Measurements from ENCODE around the gene HDAC9.

GRCh38 chr7:18574235-18574540, 78.6 kb downstream of the HDAC9 start:
- TF ChIP-seq, protein P1, sequence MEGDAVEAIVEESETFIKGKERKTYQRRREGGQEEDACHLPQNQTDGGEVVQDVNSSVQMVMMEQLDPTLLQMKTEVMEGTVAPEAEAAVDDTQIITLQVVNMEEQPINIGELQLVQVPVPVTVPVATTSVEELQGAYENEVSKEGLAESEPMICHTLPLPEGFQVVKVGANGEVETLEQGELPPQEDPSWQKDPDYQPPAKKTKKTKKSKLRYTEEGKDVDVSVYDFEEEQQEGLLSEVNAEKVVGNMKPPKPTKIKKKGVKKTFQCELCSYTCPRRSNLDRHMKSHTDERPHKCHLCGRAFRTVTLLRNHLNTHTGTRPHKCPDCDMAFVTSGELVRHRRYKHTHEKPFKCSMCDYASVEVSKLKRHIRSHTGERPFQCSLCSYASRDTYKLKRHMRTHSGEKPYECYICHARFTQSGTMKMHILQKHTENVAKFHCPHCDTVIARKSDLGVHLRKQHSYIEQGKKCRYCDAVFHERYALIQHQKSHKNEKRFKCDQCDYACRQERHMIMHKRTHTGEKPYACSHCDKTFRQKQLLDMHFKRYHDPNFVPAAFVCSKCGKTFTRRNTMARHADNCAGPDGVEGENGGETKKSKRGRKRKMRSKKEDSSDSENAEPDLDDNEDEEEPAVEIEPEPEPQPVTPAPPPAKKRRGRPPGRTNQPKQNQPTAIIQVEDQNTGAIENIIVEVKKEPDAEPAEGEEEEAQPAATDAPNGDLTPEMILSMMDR (IDR thresholded peaks at IDR 0.05): no peak
- TF ChIP-seq POLR2AphosphoS5 (IDR thresholded peaks at IDR 0.05) (no peak), POLR2A (IDR thresholded peaks at IDR 0.05) (no peak), EP300 (IDR thresholded peaks at IDR 0.05) (no peak)

All from gastroesophageal sphincter (tissue), 3 donors.